ENCODE data around the gene MLH3. TPM values are rescaled to one million over a fixed set of nuclear protein-coding genes. Genes with fewer than 3 reads are reported as not detected.
A peak's percentile ranks its signal among the peaks of the same experiment; 100 is the strongest.

Gene MLH3
- total RNA-seq, 1 donor from 2014 or later, result 17.2 TPM

DNA sequence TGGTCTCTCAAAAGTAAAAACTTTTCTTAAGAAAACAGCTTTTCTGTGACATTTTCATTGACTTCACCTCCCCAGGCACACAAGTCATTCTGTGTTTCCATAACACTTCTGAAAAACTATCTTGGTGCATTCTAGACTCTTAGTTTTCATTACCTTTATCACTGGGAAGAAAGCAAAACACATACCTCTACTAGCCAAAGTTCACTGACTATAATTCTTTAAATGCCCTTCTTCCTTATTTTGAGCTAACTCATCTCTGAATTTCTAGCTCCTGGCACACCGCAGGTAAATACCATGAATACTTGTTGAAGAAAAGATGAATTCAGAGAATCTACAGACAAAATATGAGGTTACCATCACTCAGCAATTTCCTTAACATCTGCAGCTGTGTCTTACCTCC, 21.1 kb downstream of the MLH3 start:
- H3K4me1 Mint-ChIP-seq (ENCODE audit: unreplicated experiment), result no peaks in the 10 kb centered on the region
- H3K9me3 Mint-ChIP-seq (ENCODE audit: unreplicated experiment), result no peaks in the 10 kb centered on the region
- TF ChIP-seq, protein P1, sequence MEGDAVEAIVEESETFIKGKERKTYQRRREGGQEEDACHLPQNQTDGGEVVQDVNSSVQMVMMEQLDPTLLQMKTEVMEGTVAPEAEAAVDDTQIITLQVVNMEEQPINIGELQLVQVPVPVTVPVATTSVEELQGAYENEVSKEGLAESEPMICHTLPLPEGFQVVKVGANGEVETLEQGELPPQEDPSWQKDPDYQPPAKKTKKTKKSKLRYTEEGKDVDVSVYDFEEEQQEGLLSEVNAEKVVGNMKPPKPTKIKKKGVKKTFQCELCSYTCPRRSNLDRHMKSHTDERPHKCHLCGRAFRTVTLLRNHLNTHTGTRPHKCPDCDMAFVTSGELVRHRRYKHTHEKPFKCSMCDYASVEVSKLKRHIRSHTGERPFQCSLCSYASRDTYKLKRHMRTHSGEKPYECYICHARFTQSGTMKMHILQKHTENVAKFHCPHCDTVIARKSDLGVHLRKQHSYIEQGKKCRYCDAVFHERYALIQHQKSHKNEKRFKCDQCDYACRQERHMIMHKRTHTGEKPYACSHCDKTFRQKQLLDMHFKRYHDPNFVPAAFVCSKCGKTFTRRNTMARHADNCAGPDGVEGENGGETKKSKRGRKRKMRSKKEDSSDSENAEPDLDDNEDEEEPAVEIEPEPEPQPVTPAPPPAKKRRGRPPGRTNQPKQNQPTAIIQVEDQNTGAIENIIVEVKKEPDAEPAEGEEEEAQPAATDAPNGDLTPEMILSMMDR (IDR thresholded peaks at IDR 0.05; ENCODE audit: unreplicated experiment), result no peak
- H3K4me3 Mint-ChIP-seq (ENCODE audit: unreplicated experiment), result no peak overlapping the region
- no peak for DNase-seq (ENCODE audit: low spot score)
- no peaks in the 10 kb centered on the region for H3K27me3 Mint-ChIP-seq (ENCODE audit: unreplicated experiment)
- no peak overlapping the region for H3K27ac Mint-ChIP-seq (ENCODE audit: unreplicated experiment)
- peaks cover 4% of the 10 kb centered on the region for H3K36me3 Mint-ChIP-seq (ENCODE audit: low read depth, unreplicated experiment)

DNA sequence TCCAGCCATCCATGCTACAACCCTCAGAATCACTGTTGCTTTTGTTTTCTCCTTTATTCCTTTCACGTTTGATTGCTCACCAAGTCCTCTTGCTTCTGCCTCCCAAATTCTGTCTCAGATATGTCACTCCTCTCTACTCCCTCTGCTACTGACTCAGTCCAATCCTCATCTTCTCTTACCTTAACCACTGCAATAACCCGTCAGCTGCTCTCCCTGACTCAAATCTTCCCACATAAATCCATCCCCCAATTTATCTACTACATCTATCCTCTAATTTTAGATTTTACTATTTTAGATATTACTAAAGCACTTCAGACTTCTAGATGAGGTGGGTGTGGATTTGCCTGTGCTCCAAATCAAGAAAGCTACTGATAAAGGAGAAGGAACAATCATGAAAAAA, 25.4 kb downstream of the MLH3 start:
- no peak for DNase-seq (ENCODE audit: low spot score)
- Mint-ChIP-seq H3K4me3 (ENCODE audit: unreplicated experiment) (no peak overlapping the region), H3K9me3 (ENCODE audit: unreplicated experiment) (no peaks in the 10 kb centered on the region), H3K27ac (ENCODE audit: unreplicated experiment) (no peak overlapping the region), H3K4me1 (ENCODE audit: unreplicated experiment) (no peaks in the 10 kb centered on the region), H3K27me3 (ENCODE audit: unreplicated experiment) (no peaks in the 10 kb centered on the region), H3K36me3 (ENCODE audit: low read depth, unreplicated experiment) (peaks cover 8% of the 10 kb centered on the region)
- TF ChIP-seq, protein P1 (IDR thresholded peaks at IDR 0.05; ENCODE audit: unreplicated experiment), result no peak

DNA sequence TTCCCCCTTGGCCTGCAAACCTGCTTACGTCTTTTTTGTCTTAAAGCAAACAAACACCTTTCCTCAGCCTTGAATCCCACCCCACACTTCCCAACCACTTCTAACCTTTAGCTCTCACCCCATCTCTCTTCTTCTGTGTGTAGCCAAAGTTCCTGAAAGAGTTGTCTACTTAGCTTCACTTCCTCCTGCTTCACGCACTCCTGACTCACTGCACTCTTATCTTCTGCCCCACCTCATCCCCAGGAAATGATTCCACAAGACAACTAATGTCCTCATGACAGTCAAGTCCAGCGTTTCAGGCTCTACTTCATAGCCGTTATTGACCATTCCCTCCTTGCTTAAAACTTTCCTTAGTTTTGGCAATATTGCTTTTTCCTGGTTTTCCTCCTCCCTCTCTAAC, 26.2 kb downstream of the MLH3 start:
- Mint-ChIP-seq H3K4me3 (ENCODE audit: unreplicated experiment) (no peak overlapping the region), H3K36me3 (ENCODE audit: low read depth, unreplicated experiment) (peaks cover 7% of the 10 kb centered on the region), H3K9me3 (ENCODE audit: unreplicated experiment) (no peaks in the 10 kb centered on the region), H3K27me3 (ENCODE audit: unreplicated experiment) (no peaks in the 10 kb centered on the region), H3K27ac (ENCODE audit: unreplicated experiment) (no peak overlapping the region), H3K4me1 (ENCODE audit: unreplicated experiment) (no peaks in the 10 kb centered on the region)
- TF ChIP-seq, protein P1 (IDR thresholded peaks at IDR 0.05; ENCODE audit: unreplicated experiment), result no peak
- no peak for DNase-seq (ENCODE audit: low spot score)

DNA sequence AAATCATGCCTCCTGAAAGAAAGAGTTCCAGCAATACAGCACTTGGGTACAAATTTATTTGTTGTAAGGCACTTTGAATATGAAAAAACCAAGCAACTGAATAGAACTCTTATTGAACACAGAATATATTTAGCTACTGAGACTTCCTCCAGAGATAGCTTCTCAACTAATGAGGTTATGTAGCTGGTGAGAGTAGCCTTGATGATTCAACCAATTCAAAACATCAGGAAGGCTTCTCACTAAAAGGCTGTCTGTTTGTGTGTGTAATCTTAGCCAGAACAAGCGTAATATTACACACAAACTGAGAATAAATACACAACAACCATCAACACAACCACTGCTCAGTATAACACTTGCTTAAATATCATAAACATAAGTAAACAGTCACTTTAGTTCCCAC, 28.2 kb downstream of the MLH3 start:
- no peak for DNase-seq (ENCODE audit: low spot score)
- Mint-ChIP-seq H3K27me3 (ENCODE audit: unreplicated experiment) (no peaks in the 10 kb centered on the region), H3K4me1 (ENCODE audit: unreplicated experiment) (no peaks in the 10 kb centered on the region), H3K36me3 (ENCODE audit: low read depth, unreplicated experiment) (peaks cover 10% of the 10 kb centered on the region), H3K27ac (ENCODE audit: unreplicated experiment) (no peak overlapping the region), H3K9me3 (ENCODE audit: unreplicated experiment) (no peaks in the 10 kb centered on the region), H3K4me3 (ENCODE audit: unreplicated experiment) (no peak overlapping the region)
- TF ChIP-seq, protein P1 (IDR thresholded peaks at IDR 0.05; ENCODE audit: unreplicated experiment), result no peak

DNA sequence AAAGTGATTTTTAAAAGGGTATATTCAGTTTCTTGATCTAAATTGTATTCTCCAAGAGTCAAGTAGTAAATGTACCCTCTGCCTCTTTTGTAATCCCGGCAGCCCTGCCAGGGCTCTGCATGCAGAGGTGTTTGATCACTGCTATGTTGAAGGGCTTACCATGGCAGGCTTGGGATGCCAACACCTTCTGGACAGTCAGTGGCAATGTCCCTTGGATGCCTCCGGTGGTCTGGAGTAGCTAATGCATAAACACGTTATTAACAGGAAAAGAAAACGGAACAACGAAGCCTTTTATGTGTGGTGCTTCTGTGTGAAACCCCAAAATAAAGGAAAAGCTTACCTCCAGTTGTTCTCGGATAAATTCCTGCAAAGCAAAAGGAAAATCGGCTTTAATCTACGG, 28.6 kb downstream of the MLH3 start:
- H3K9me3 Mint-ChIP-seq (ENCODE audit: unreplicated experiment), result no peaks in the 10 kb centered on the region
- no peaks in the 10 kb centered on the region for H3K4me1 Mint-ChIP-seq (ENCODE audit: unreplicated experiment)
- TF ChIP-seq, protein P1 (IDR thresholded peaks at IDR 0.05; ENCODE audit: unreplicated experiment), result peak; percentile 53
- DNase-seq (ENCODE audit: low spot score), result peak; percentile 26
- no peak overlapping the region for H3K27ac Mint-ChIP-seq (ENCODE audit: unreplicated experiment)
- peaks cover 10% of the 10 kb centered on the region for H3K36me3 Mint-ChIP-seq (ENCODE audit: low read depth, unreplicated experiment)
- H3K4me3 Mint-ChIP-seq (ENCODE audit: unreplicated experiment), result no peak overlapping the region
- no peaks in the 10 kb centered on the region for H3K27me3 Mint-ChIP-seq (ENCODE audit: unreplicated experiment)
